Panc1 (cell line): ENCODE data around the gene IRF8. TPM values are rescaled to one million over a fixed set of nuclear protein-coding genes. Genes with fewer than 3 reads are reported as not detected.

ENCODE experiments used
- ATAC-seq: fragments of 200-7000 bp; cut with Tn5 transposase; 2 replicates; pipeline ENCODE4 v1.9.1; 2020; ENCODE audit warnings: mild to moderate bottlenecking, moderate library complexity
- BruUV-seq: library from RNA; stranded (reverse); fragments of 400-500 nt; replicated peaks from 2 replicates; lab custom pipeline; 2021; lab: Mats Ljungman, UMichigan
- CTCF ChIA-PET: fragments of 300-600 bp; sonication (Branson Sonifier 250); formaldehyde crosslinking; loops from one replicate; lab custom pipeline; 2022; ENCODE audit warnings: antibody characterized with exemption; lab: Charles Lee
- POLR2A ChIA-PET: fragments of 300-600 bp; sonication (Branson Sonifier 250); formaldehyde crosslinking; loops from one replicate; lab custom pipeline; 2022; ENCODE audit warnings: antibody characterized with exemption; lab: Charles Lee
- DNase-seq: peaks from one replicate; pipeline ENCODE4 v3.0.0-alpha.2; 2010; ENCODE audit warnings: low read depth, low spot score
- H3K27ac ChIP-seq: 2 replicates; pipeline ENCODE4 v1.5.1; 2011; ENCODE audit warnings: mild to moderate bottlenecking, low read length, inconsistent platforms
- H3K27me3 ChIP-seq: fragments of 200-500 bp; sonication (Bioruptor generic); 2 replicates; pipeline ENCODE4 v1.6.0; 2014; ENCODE audit warnings: low read length, inconsistent platforms; ENCODE audit not compliant: control insufficient read depth, insufficient read depth
- H3K36me3 ChIP-seq: fragments of 200-500 bp; sonication (Bioruptor generic); 2 replicates; pipeline ENCODE4 v1.5.1; 2014; ENCODE audit warnings: inconsistent platforms, mild to moderate bottlenecking, low read length, moderate library complexity; ENCODE audit not compliant: control insufficient read depth, insufficient read depth
- H3K4me1 ChIP-seq: 2 replicates; pipeline ENCODE4 v1.5.1; 2011; ENCODE audit warnings: inconsistent platforms, mild to moderate bottlenecking, low read length, moderate library complexity; ENCODE audit not compliant: control insufficient read depth, insufficient read depth
- H3K4me3 ChIP-seq, 2 experiments: 2 replicates each; pipeline ENCODE4 v1.5.1; 2011 to 2012; ENCODE audit warnings: low read depth in 2 of 2, low read length in 2 of 2, mild to moderate bottlenecking in 2 of 2, inconsistent platforms in 1 of 2, moderate library complexity in 1 of 2
- H3K9me3 ChIP-seq: fragments of 200-500 bp; sonication (Bioruptor generic); 2 replicates; pipeline ENCODE4 v1.5.1; 2014; ENCODE audit warnings: low read depth, mild to moderate bottlenecking, inconsistent platforms, low read length, moderate library complexity; ENCODE audit not compliant: control insufficient read depth, insufficient read depth
- POLR2AphosphoS5 ChIP-seq: IDR thresholded peaks from 2 replicates; pipeline ENCODE4 v1.6.1; 2012; ENCODE audit warnings: mild to moderate bottlenecking, low read depth, low read length, moderate library complexity
- SIN3A ChIP-seq: IDR thresholded peaks from 2 replicates; pipeline ENCODE4 v1.6.1; 2012; ENCODE audit warnings: low read depth, mild to moderate bottlenecking, low read length, moderate library complexity, borderline replicate concordance; ENCODE audit not compliant: insufficient read depth
- TCF7L2 ChIP-seq: IDR thresholded peaks from 2 replicates; pipeline ENCODE4 v1.6.1; 2011; ENCODE audit warnings: mild to moderate bottlenecking, low read depth, low read length, inconsistent platforms
- in situ Hi-C: cut with HindIII; loops from 2 replicates; pipeline ENCODE4 v1.10.0; 2016; ENCODE audit warnings: low sequenced_read_pairs, low pct_unique_long_range_greater_than_20kb
- intact Hi-C: fragments of 100-400 bp; cut with micrococcal nuclease; formaldehyde crosslinking; loops from one replicate; pipeline ENCODE4 v1.10.0; 2022; ENCODE audit not compliant: unreplicated experiment
- total RNA-seq: library from RNA; stranded (reverse); gene quantifications from one replicate; pipeline ENCODE4 v1.2.1, GENCODE V29; 2021; ENCODE audit not compliant: unreplicated experiment
- TF ChIP-seq, protein P1 (sequence below): fragments of 450-650 bp; IDR thresholded peaks from 2 replicates; pipeline ENCODE4 v1.5.1; 2017; ENCODE audit warnings: mild to moderate bottlenecking
- TF ChIP-seq, protein P2 (sequence below), 2 experiments: IDR thresholded peaks; 2 replicates each; pipeline ENCODE4 v1.6.1; 2011 to 2012; ENCODE audit warnings: low read depth in 2 of 2, control low read depth in 1 of 2, low read length in 1 of 2, mild to moderate bottlenecking in 1 of 2, moderate library complexity in 1 of 2; ENCODE audit not compliant: insufficient read depth in 1 of 2

Gene IRF8
- total RNA-seq, 1 experiment from 2014 or later, result 0.62 TPM

DNA sequence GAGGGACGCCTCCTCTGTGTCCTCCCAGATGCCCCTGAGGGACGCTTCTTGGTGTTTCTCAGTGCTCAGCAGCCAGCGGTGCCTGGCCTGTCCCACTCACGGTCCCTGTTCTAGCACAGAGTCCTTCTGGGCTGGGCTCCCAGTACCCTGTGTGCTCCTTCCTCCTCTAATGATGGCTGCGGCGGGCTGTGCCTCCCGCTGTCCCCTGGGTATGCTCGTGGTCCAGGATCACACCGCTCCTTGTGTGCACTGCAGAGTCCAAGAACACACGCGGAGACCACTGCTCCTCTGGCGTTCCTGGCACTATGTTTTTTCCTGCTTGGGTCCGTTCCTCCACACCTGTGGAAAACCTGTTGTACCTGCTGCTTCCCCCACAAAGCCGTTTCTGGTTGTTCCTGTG lies 15.1 kb upstream of the IRF8 start:
- ChIA-PET CTCF (no interaction called here), POLR2A (no interaction called here)
- H3K27ac ChIP-seq, result no peak overlapping the region
- in situ Hi-C loops, result no loop called here
- intact Hi-C loops, result no loop called here
- DNase-seq, result no peak
- no peak for TF ChIP-seq SIN3A
- TF ChIP-seq, protein P1, sequence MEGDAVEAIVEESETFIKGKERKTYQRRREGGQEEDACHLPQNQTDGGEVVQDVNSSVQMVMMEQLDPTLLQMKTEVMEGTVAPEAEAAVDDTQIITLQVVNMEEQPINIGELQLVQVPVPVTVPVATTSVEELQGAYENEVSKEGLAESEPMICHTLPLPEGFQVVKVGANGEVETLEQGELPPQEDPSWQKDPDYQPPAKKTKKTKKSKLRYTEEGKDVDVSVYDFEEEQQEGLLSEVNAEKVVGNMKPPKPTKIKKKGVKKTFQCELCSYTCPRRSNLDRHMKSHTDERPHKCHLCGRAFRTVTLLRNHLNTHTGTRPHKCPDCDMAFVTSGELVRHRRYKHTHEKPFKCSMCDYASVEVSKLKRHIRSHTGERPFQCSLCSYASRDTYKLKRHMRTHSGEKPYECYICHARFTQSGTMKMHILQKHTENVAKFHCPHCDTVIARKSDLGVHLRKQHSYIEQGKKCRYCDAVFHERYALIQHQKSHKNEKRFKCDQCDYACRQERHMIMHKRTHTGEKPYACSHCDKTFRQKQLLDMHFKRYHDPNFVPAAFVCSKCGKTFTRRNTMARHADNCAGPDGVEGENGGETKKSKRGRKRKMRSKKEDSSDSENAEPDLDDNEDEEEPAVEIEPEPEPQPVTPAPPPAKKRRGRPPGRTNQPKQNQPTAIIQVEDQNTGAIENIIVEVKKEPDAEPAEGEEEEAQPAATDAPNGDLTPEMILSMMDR, result no peak
- no peak for TF ChIP-seq TCF7L2
- TF ChIP-seq POLR2AphosphoS5, result no peak
- TF ChIP-seq, protein P2, sequence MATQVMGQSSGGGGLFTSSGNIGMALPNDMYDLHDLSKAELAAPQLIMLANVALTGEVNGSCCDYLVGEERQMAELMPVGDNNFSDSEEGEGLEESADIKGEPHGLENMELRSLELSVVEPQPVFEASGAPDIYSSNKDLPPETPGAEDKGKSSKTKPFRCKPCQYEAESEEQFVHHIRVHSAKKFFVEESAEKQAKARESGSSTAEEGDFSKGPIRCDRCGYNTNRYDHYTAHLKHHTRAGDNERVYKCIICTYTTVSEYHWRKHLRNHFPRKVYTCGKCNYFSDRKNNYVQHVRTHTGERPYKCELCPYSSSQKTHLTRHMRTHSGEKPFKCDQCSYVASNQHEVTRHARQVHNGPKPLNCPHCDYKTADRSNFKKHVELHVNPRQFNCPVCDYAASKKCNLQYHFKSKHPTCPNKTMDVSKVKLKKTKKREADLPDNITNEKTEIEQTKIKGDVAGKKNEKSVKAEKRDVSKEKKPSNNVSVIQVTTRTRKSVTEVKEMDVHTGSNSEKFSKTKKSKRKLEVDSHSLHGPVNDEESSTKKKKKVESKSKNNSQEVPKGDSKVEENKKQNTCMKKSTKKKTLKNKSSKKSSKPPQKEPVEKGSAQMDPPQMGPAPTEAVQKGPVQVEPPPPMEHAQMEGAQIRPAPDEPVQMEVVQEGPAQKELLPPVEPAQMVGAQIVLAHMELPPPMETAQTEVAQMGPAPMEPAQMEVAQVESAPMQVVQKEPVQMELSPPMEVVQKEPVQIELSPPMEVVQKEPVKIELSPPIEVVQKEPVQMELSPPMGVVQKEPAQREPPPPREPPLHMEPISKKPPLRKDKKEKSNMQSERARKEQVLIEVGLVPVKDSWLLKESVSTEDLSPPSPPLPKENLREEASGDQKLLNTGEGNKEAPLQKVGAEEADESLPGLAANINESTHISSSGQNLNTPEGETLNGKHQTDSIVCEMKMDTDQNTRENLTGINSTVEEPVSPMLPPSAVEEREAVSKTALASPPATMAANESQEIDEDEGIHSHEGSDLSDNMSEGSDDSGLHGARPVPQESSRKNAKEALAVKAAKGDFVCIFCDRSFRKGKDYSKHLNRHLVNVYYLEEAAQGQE (IDR thresholded peaks at IDR 0.05; ENCODE audit: insufficient read depth in 1 of 2, low read depth in 2 of 2, low read length in 1 of 2), result no peak
- H3K36me3 ChIP-seq, result no peaks in the 10 kb centered on the region
- H3K4me3 ChIP-seq, result no peak overlapping the region
- H3K27me3 ChIP-seq, result peaks cover 9% of the 10 kb centered on the region
- BruUV-seq, result no TSS peak
- ATAC-seq, result no peak
- H3K4me1 ChIP-seq, result no peaks in the 10 kb centered on the region
- H3K9me3 ChIP-seq, result no peaks in the 10 kb centered on the region

DNA sequence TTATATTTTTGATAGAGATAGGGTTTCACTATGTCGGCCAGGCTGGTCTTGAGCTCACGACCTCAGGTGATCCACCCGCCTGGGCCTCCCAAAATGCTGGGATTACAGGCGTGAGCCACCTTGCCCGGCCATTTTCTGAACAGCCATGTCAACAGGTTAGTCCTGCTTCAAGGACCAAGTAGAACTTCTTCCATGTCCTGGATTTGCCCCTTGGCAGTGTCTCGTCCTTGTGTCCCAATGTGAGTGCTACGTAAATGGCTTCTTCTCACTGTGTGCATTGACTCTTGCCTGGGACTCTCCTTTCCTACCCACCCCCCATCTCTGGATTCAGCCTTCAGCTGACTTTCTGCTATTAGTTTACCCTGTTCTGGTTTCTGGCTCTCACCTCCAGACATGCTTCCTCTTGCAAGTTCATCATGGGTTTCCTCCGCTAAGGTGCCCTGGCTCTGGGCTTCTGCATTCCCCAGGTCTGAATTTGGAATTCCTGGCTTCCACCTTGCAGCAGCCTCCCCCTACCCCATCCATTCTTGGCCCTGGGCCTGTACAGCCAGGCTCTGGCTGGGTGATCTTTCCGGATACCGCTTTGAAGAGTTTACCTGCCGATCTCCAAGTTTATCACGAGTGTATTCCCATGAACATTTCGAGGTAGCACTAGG lies 14.0 kb upstream of the IRF8 start:
- H3K4me3 ChIP-seq, result no peak overlapping the region
- H3K27ac ChIP-seq, result no peak overlapping the region
- no peaks in the 10 kb centered on the region for H3K9me3 ChIP-seq
- peaks cover 11% of the 10 kb centered on the region for H3K27me3 ChIP-seq
- ChIA-PET POLR2A (no interaction called here), CTCF (no interaction called here)
- in situ Hi-C loops, result no loop called here
- DNase-seq (no peak), ATAC-seq (no peak)
- BruUV-seq, result no TSS peak
- intact Hi-C loops, result no loop called here
- TF ChIP-seq SIN3A (no peak), TCF7L2 (no peak), POLR2AphosphoS5 (no peak)
- TF ChIP-seq, protein P1, result no peak
- TF ChIP-seq, protein P2 (IDR thresholded peaks at IDR 0.05; ENCODE audit: insufficient read depth in 1 of 2, low read depth in 2 of 2, low read length in 1 of 2), result no peak
- no peaks in the 10 kb centered on the region for H3K36me3 ChIP-seq
- no peaks in the 10 kb centered on the region for H3K4me1 ChIP-seq
